Activated naive CD4-positive, alpha-beta T cell treated with anti-CD3 and anti-CD28 coated beads, Interleukin-2, amount 10 ng/mL, durations not matched to agents 5 hours and 36 hours (primary cell): ENCODE results near the gene G6PC1. TPM values are rescaled to one million over a fixed set of nuclear protein-coding genes. Genes with fewer than 3 reads are reported as not detected.

Source experiments
- total RNA-seq, 2 experiments: library from RNA; stranded (reverse); gene quantifications; one replicate each; pipeline ENCODE4 v1.2.3, GENCODE V29; 2021

G6PC1 gene
- not detected for total RNA-seq

DNA sequence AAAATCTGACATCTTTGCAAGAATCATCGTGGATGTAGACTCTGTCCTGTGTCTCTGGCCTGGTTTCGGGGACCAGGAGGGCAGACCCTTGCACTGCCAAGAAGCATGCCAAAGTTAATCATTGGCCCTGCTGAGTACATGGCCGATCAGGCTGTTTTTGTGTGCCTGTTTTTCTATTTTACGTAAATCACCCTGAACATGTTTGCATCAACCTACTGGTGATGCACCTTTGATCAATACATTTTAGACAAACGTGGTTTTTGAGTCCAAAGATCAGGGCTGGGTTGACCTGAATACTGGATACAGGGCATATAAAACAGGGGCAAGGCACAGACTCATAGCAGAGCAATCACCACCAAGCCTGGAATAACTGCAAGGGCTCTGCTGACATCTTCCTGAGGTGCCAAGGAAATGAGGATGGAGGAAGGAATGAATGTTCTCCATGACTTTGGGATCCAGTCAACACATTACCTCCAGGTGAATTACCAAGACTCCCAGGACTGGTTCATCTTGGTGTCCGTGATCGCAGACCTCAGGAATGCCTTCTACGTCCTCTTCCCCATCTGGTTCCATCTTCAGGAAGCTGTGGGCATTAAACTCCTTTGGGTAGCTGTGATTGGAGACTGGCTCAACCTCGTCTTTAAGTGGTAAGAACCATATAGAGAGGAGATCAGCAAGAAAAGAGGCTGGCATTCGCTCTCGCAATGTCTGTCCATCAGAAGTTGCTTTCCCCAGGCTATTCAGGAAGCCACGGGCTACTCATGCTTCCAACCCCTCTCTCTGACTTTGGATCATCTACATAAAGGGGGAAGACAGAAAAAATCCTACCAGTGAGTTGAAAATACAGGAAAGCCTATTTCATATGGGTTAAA, at the start of gene G6PC1:
TSS of gene G6PC1 (plus strand) at position 340 of the 872 bp plus-strand sequence. CDS start at position 418, 78 bp downstream.

GRCh38 chr17:42850954-42851353, 49.6 kb upstream of the G6PC1 start, which contains the start of gene AOC3:
AOC3 (plus strand) TSS chr17:42851199; CDS start chr17:42851344, 145 bp downstream.

Other genes starting within 250 kb of the G6PC1 start
- gene TUBG2, start 241.5 kb upstream of the G6PC1 start, total RNA-seq: 1 to 10 TPM; 8.5 to 8.8 TPM
- 1 to 10 TPM; 1.6 TPM for gene PLEKHH3, start 223.8 kb upstream of the G6PC1 start, total RNA-seq
- under 1 TPM; 0.35 to 0.39 TPM for gene CCR10, start 219.0 kb upstream of the G6PC1 start, total RNA-seq
- 1 to 10 TPM; 1.5 TPM for gene CNTNAP1, start 218.3 kb upstream of the G6PC1 start, total RNA-seq
- 10 to 100 TPM; 56.2 to 66.4 TPM for gene EZH1, start 155.8 kb upstream of the G6PC1 start, total RNA-seq
- not detected for gene RAMP2, start 139.6 kb upstream of the G6PC1 start, total RNA-seq
- 10 to 100 TPM; 43.7 to 48.8 TPM for gene VPS25, start 127.3 kb upstream of the G6PC1 start, total RNA-seq
- gene WNK4, start 120.2 kb upstream of the G6PC1 start, total RNA-seq: under 1 TPM; 0.08 to 0.26 TPM
- 10 to 100 TPM; 37.4 to 40.4 TPM for gene COA3, start 102.1 kb upstream of the G6PC1 start, total RNA-seq
- gene CNTD1, start 101.9 kb upstream of the G6PC1 start, total RNA-seq: under 1 TPM in 1 of 2 experiments, not detected in 1; 0.20 TPM
- gene BECN1, start 76.5 kb upstream of the G6PC1 start, total RNA-seq: 10 to 100 TPM; 83.5 to 93.9 TPM
- gene PSME3, start 67.4 kb upstream of the G6PC1 start, total RNA-seq: 10 to 100 TPM; 94.2 to 94.6 TPM
- gene AOC2, start 56.2 kb upstream of the G6PC1 start, total RNA-seq: 1 to 10 TPM; 1.1 to 1.2 TPM
- gene AOC3, start 49.6 kb upstream of the G6PC1 start, total RNA-seq: under 1 TPM; 0.12 to 0.45 TPM
- gene AARSD1, start 63.7 kb downstream of the G6PC1 start, total RNA-seq: 10 to 100 TPM; 32.5 to 37.3 TPM
- under 1 TPM; 0.26 to 0.38 TPM for gene PTGES3L, start 79.3 kb downstream of the G6PC1 start, total RNA-seq
- gene RUNDC1, start 79.8 kb downstream of the G6PC1 start, total RNA-seq: 10 to 100 TPM; 15.6 to 15.7 TPM
- 1,000 to 10,000 TPM; 1,393 to 1,409 TPM for gene RPL27, start 97.6 kb downstream of the G6PC1 start, total RNA-seq
- gene IFI35, start 106.0 kb downstream of the G6PC1 start, total RNA-seq: 10 to 100 TPM; 61.5 to 67.3 TPM
- gene VAT1, start 121.6 kb downstream of the G6PC1 start, total RNA-seq: 10 to 100 TPM; 18.0 to 19.8 TPM
- gene RND2, start 124.4 kb downstream of the G6PC1 start, total RNA-seq: not detected
- 10 to 100 TPM; 45.9 to 50.7 TPM for gene BRCA1, start 224.6 kb downstream of the G6PC1 start, total RNA-seq